WERI-Rb-1 (cell line): ENCODE measurements around the gene CASP10.
A peak's percentile ranks its signal among the peaks of the same experiment; 100 is the strongest.

Experiments used
- DNase-seq: peaks from one replicate; pipeline ENCODE4 v3.0.0-alpha.2; 2020
- H3K27ac ChIP-seq: fragments of 250-450 bp; sonication (Bioruptor Pico); 2 replicates; pipeline ENCODE4 v1.5.1; 2020; ENCODE audit warnings: mild to moderate bottlenecking, moderate library complexity
- H3K27me3 ChIP-seq: fragments of 250-450 bp; sonication (Bioruptor Pico); 2 replicates; pipeline ENCODE4 v1.5.1; 2021; ENCODE audit warnings: mild to moderate bottlenecking, low read depth, moderate library complexity; ENCODE audit not compliant: insufficient read depth, severe bottlenecking
- H3K36me3 ChIP-seq: fragments of 250-450 bp; sonication (Bioruptor Pico); 2 replicates; pipeline ENCODE4 v1.5.1; 2020; ENCODE audit warnings: mild to moderate bottlenecking, moderate library complexity
- H3K4me3 ChIP-seq: 2 replicates; pipeline ENCODE4 v1.5.1; 2011; ENCODE audit warnings: low read depth, mild to moderate bottlenecking, control low read depth, low read length
- H3K9me3 ChIP-seq: fragments of 250-450 bp; sonication (Bioruptor Pico); 2 replicates; pipeline ENCODE4 v1.5.1; 2021; ENCODE audit warnings: mild to moderate bottlenecking, moderate library complexity; ENCODE audit not compliant: severe bottlenecking
- TF ChIP-seq, protein P1 (sequence below): IDR thresholded peaks from 2 replicates; pipeline ENCODE4 v1.5.1; 2011; ENCODE audit warnings: low read depth, mild to moderate bottlenecking, control low read depth, inconsistent platforms, low read length

Gene CASP10

GRCh38 chr2:201228271-201228911, 45.5 kb downstream of the CASP10 start:
- no peaks in the 10 kb centered on the region for H3K36me3 ChIP-seq
- H3K4me3 ChIP-seq = no peak overlapping the region
- no peaks in the 10 kb centered on the region for H3K27me3 ChIP-seq
- H3K27ac ChIP-seq = no peak overlapping the region
- TF ChIP-seq, protein P1, sequence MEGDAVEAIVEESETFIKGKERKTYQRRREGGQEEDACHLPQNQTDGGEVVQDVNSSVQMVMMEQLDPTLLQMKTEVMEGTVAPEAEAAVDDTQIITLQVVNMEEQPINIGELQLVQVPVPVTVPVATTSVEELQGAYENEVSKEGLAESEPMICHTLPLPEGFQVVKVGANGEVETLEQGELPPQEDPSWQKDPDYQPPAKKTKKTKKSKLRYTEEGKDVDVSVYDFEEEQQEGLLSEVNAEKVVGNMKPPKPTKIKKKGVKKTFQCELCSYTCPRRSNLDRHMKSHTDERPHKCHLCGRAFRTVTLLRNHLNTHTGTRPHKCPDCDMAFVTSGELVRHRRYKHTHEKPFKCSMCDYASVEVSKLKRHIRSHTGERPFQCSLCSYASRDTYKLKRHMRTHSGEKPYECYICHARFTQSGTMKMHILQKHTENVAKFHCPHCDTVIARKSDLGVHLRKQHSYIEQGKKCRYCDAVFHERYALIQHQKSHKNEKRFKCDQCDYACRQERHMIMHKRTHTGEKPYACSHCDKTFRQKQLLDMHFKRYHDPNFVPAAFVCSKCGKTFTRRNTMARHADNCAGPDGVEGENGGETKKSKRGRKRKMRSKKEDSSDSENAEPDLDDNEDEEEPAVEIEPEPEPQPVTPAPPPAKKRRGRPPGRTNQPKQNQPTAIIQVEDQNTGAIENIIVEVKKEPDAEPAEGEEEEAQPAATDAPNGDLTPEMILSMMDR = no peak
- H3K9me3 ChIP-seq = no peaks in the 10 kb centered on the region
- no peak for DNase-seq

GRCh38 chr2:201228912-201229290, 46.0 kb downstream of the CASP10 start:
- no peaks in the 10 kb centered on the region for H3K9me3 ChIP-seq
- H3K27me3 ChIP-seq = no peaks in the 10 kb centered on the region
- TF ChIP-seq, protein P1 = no peak
- no peak for DNase-seq
- no peaks in the 10 kb centered on the region for H3K36me3 ChIP-seq
- H3K4me3 ChIP-seq = no peak overlapping the region
- no peak overlapping the region for H3K27ac ChIP-seq

- TF ChIP-seq, protein P1 = peak; percentile 84
- Histone ChIP-seq H3K27me3 (no peaks in the 10 kb centered on the region), H3K27ac (peak overlapping the region; percentile 25; the same call in 1 of the 2 replicates), H3K36me3 (no peaks in the 10 kb centered on the region), H3K4me3 (no peak overlapping the region), H3K9me3 (no peaks in the 10 kb centered on the region)
- peak; percentile 89 for DNase-seq
Observed at GRCh38 chr2:201231781-201232466, 49.0 kb downstream of the CASP10 start.

DNA sequence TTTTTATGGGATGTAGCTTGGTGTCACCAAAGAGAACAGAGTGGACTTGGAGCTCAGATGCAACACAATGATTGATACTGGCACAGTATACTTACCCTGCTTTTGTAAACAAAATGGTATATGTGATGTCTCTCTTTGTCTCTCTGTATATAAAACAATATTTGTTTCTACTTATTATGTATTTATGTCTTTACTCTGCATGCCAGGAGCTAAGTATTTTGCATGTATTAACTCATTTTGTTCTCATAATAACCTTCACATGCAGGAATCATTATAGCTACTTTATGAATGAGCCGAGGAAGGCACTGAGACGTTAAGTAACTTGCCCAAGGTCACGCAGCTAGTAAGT, 49.5 kb downstream of the CASP10 start:
- no peak overlapping the region for H3K27ac ChIP-seq
- H3K9me3 ChIP-seq = no peaks in the 10 kb centered on the region
- TF ChIP-seq, protein P1 = no peak
- H3K36me3 ChIP-seq = no peaks in the 10 kb centered on the region
- no peak overlapping the region for H3K4me3 ChIP-seq
- no peaks in the 10 kb centered on the region for H3K27me3 ChIP-seq
- DNase-seq = no peak

DNA sequence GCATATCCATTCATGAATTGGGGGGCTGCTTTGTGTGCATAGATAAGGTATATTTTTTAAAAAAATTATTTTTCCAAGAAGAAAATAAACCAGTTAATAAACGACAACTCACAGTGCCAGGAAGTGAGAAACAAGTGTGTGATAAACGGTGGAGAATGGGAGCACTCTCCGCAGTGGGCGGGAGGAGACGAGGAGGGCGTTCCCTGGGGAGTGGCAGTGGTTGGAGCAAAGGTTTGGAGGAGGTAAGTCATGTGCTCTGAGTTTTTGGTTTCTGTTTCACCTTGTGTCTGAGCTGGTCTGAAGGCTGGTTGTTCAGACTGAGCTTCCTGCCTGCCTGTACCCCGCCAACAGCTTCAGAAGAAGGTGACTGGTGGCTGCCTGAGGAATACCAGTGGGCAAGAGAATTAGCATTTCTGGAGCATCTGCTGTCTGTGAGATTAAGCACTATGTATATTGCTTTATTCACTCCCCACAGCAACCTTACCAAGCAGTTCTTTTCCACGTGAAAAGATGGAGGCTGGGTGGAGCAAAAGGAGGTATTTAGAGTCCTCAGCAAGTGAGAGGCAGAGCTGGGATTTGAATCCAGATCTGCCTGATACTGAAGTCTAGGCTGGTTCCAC, 50.4 kb downstream of the CASP10 start:
- DNase-seq = no peak
- H3K4me3 ChIP-seq = no peak overlapping the region
- H3K36me3 ChIP-seq = no peaks in the 10 kb centered on the region
- no peaks in the 10 kb centered on the region for H3K9me3 ChIP-seq
- no peaks in the 10 kb centered on the region for H3K27me3 ChIP-seq
- H3K27ac ChIP-seq = no peak overlapping the region
- TF ChIP-seq, protein P1 = no peak
